CD4-positive, alpha-beta T cell treated with Interleukin-2 at 100 ng/mL for 4 hours (primary cell): Measurements from ENCODE around the gene CELF2.
"Not testable (repeated sequence)": the region's sequence is repeated elsewhere in the genome, so short reads cannot be mapped to it uniquely, and the experiment has no call there.

Source experiments
- DNase-seq: peaks from one replicate; pipeline ENCODE4 v3.0.0-alpha.2; 2020; ENCODE audit warnings: low spot score

Gene CELF2

GRCh38 chr10:11328264-11329061, 310.8 kb downstream of the CELF2 start:
- no peak for DNase-seq

DNA sequence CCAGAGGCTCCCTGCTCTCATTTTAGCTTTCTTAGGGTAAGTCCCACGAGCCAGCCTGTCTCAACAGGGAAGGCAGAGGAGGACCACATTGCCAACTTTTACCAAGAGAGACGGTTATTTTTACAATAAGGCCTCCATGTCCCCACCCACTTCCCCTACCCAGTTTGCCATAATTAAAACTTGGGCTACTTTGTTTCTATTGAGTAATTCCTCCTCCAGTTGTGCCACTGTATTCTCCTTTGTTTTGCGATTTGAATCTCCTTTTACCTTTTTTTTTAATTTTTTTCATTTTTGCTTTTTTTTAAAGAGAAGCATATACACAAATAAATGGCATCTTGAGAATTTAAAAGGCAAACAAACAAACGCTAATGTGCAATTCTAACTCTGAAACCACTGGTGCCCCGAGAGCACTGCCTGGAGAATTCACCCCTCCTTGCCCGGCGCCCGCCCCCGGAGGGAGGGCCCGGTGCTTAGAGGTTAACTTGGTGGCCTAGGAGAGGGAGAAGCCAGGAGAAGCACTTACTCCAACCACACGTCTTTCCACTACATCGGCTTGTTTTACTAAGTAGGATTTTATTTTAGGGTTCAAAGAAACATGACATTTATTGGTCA, 311.5 kb downstream of the CELF2 start:
- no peak for DNase-seq

DNA sequence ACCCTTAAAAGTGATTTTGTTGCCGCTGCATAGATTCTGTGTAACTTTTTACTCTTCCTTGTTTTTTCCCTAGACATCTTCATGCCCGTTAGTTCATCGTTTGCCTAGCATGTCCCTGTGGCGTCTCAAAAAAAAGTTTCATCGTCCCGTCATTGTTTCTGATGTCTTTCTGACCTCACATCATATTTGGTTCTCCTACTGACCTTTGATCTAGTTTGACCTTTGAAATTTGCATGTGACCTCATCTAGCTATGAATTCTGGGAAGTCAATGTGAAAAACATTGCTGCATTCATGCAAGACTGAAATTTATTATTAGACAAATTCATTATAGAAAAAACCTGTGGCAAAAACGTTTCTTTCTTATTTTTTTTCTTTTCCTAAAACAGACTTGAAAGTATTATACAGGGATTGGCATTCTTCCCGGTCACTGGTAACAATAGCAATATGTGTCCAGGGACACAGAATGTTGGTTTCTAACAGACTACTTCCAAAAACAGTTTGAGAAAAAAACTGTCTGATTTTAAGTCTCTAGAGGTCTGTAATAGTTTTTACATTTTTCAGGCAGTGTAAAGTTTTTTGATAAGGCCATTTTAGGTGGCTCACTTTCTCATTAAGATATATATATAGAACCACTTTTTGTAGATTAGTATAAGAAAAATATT, 312.8 kb downstream of the CELF2 start:
- DNase-seq = no peak

DNA sequence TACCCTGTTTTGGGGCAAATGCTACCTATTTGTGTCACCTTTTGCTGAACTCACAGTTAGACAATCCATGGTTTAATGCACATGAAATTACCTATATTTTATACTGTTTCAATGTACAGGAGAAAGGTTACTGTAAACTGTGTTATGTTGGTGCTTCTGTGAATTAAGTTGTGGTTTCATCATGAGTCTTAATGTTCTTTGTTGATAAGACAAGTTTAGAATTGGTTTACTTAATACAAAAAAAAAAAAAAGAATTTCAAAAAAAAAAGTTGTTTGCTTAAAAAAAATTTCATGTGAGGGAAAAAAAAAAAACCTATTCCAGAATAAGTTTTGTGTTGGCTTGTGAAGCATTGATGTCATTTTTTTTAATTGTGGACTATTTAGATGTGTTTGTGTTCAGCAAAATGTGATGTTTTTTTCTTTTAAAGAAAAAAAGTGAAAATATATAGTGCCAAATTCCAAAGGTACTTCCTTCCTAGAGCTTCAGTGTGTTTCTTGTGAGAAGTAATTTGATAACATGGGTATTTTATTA, 313.4 kb downstream of the CELF2 start:
- DNase-seq = no peak

DNA sequence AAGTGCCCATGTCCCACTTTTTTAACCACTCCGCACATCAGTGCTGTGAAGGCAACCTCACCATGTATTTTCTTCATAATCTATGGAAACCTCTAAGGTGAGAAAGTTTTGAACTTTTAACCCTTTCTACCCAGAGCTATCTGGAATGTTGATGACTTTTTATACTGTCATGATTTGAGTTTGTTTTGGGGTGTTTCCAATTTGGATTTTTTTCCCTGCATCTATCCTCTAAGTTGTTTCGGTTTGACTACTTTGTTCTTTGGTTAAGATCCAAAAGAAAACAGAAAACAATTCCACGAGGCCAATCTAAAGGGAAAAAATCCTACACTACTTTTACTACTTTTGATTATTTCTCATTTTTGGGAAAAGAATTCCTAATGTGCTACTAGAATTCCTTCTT, 314.1 kb downstream of the CELF2 start:
- no peak for DNase-seq

GRCh38 chr10:11332846-11333245, 315.2 kb downstream of the CELF2 start:
- DNase-seq = no peak

GRCh38 chr10:11334436-11334835, 316.8 kb downstream of the CELF2 start:
- no peak for DNase-seq

DNA sequence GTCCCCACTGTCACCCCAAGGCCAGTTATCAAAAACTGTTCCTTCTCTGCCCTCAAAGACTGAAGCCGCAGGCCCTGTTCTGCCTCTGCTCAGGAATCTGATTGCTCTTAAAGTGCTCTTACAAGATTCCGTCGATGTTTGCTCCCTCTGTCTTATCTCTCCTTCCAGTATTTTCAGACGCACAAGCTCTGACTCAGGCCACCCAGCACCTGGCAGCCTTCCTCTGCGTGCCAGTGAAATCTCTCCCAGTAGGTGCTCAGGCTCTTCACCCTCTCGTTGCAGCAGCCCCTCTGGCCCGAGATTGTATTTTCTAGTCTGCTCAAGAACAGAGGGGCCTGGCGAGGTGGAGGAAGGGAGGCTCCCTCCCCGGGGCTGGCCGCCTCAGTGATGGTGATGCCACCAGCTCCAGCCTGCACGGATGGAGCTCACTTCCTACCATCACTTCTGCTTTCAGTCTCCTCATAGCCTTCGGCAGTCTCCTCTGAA, 317.5 kb downstream of the CELF2 start:
- no peak for DNase-seq

DNA sequence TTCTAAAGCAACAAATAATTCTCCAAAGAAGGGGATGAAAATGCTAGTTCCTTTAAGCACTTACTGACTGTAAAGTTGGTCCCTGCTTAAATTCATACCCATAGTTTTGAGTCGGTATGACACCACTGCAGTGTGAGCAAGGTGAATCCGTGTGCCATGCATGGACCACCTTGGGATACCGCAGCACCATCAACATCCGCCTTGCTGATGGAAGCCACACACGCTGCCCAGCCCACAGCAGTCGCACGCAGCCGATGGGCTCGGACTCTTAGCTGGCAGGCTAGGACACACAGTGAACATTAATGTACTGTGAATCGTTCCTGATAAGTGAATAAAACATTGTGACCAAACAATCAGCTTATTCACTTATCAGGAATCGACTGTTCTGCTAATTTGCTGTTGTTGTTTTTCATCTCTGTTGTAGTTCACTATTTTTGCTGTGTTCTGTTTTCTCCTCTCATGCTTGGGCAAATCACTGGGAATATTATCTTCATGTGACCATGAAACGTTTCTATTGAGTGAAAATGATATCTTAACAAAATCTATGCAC, 318.3 kb downstream of the CELF2 start:
- DNase-seq = no peak

- no peak for DNase-seq
These were observed 319.1 kb downstream of the CELF2 start for GRCh38 chr10:11336722-11337162.

GRCh38 chr10:11337516-11337915, 319.8 kb downstream of the CELF2 start:
- no peak for DNase-seq

DNA sequence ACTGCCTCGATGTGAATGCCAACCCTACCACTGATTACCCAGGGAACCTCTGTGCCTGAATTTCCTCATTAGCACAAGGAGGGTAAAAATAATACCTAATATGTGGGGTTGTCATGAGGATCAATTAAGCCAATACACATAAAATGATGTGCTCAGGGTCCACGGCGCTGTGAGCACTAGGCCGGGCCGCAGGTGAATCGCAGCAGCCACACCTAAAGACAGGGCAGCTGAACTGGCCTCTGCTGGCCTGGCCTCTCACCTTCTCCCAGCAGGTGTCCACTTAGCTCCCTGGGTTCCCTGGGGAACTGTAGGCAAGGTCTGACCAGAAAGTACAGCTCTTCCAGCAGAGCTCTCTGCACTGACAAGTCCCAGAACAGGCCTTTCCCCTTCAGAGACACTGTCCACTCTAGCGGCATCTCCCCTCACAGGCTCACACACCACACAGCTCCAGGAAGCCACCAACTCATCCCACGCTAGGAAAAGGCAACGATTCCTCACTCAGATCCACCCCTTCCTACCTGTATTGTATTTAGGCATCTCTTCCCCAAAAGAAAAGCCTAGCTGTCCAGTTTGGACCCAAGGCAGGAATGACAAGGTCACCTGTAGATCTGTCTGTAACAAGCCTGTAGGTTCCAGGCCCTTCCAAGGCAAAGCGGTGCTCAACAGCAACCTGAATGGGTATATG, 320.6 kb downstream of the CELF2 start:
- DNase-seq = no peak

GRCh38 chr10:11339013-11339412, 321.3 kb downstream of the CELF2 start:
- DNase-seq = no peak

GRCh38 chr10:11339660-11340059, 322.0 kb downstream of the CELF2 start:
- no peak for DNase-seq

- DNase-seq = no peak
These were observed 323.8 kb downstream of the CELF2 start for GRCh38 chr10:11341283-11341960.

DNA sequence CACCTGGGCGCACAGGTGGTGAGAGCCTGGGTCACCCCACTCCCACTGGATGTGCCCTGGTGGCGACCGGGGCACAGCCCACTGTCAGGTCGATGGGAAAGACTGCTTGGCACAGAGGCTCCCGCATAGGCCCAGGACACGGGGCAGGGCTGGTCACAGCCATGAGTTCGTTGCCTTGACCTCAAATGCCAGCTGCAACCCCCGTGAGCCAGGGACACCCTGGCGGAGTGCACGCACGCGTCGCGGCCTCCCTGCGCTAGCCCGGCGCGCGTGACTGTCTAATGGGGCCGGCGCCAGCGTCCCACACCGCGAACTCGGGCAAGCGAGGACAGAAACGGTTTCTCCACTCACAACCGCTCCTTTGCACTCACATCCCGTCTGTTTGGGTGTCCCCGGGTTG, 326.4 kb downstream of the CELF2 start:
- DNase-seq = no peak

DNA sequence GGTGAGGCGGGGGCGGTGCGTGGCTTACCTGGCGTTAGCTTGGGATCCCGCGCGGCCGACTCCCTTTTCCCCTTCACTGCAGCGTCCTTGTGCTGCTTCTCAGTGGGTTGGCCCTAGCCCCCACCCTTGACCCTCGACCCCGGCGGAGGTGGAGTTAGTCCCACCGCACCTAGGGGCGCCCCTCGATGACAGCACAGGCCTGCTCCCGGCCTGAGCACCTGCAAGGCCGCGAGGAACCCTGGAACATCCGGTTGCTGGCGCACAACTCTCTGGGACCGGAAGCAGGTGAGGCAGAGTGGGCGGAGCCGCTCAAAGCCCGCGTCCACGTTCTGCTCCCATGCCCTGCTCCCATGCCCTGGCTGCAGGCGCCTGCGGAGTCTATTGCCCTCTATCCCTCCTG, 326.9 kb downstream of the CELF2 start:
- DNase-seq = no peak

DNA sequence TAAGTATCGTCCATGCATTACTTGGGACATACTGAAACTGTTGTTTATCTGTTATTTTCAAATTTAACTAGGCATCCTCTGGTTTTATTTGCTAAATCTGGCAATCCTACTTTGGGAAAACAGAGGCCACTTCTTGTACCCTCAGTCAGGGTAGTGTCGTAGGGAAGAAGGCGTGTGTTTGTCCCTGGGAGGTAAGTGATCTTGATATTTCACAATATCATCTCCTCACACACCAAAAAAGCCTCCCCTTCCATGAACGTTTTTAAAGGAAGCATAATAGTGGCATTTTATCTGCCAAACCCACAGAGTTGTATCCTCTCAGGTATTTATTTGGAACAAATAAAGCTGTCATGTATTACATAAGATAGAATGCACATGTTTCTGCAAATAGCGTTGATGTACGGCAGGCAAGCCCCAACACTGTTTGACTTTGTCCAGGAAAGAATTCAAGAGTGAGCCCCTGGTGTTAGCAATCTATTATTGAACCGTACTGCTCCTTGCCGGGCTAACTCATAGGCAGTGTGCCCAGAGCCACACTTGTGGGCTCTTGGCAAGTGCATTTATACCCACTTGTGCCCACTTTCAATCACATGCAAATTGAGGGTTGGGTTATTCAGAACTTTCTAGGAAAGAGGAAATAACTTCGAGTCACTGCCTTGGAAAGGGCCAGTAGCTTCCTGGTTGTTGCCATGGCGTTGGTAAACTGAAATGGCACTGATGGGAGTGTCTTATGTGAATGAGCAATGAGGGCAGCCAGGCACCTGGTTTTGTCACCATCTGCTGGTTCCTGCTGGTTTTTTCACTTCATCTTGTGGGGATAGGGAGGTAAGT, 327.8 kb downstream of the CELF2 start:
- peak; percentile 13 for DNase-seq

DNA sequence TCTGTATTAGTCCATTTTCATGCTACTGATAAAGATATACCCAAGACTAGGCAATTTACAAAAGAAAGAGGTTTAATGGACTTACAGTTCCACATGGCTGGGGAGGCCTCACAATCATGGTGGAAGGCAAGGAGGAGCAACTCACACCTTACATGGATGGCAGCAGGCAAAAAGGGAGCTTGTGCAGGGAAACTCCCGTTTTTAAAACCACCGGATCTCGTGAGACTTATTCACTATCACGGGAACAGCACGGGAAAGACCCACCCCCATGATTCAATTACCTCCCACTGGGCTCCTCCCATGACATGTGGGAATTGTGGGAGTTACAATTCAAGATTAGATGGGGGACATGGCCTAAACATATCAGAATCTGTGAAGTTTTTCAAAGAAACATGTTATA, 329.9 kb downstream of the CELF2 start:
- not testable (repeated sequence) for DNase-seq

- no peak for DNase-seq
These were observed 334.1 kb downstream of the CELF2 start for GRCh38 chr10:11351801-11352200.
